Psoas muscle (tissue), 8 donors: Measurements from ENCODE around the gene METRNL. TPM values are rescaled to one million over a fixed set of nuclear protein-coding genes. Genes with fewer than 3 reads are reported as not detected.
"Not testable (repeated sequence)": the region's sequence is repeated elsewhere in the genome, so short reads cannot be mapped to it uniquely, and the experiment has no call there.

Experiments
- ATAC-seq, 4 donors: fragments of 200-7000 bp; cut with Tn5 transposase; one replicate each; pipeline ENCODE4 v1.9.1; 2020; ENCODE audit warnings: moderate library complexity in 3 of 4, mild to moderate bottlenecking in 2 of 4
- DNase-seq, 2 donors: peaks; one replicate each; pipeline ENCODE4 v3.0.0-alpha.2; 2020
- H3K27ac ChIP-seq: fragments of 200-600 bp; one replicate; pipeline ENCODE4 v1.8.0; 2022
- H3K27me3 ChIP-seq, 3 donors: fragments of 200-600 bp in 1 of 3; one replicate each; pipeline versions ENCODE4 v1.6.1 to v1.8.0; 2013 to 2022; ENCODE audit warnings: low read length in 2 of 3, mild to moderate bottlenecking in 2 of 3, moderate library complexity in 1 of 3; ENCODE audit not compliant: insufficient read depth in 3 of 3
- H3K36me3 ChIP-seq, 2 donors: fragments of 200-600 bp in 1 of 2; one replicate each; pipeline versions ENCODE4 v1.6.1 to v1.8.0; 2013 to 2022; ENCODE audit warnings: low read depth in 1 of 2, mild to moderate bottlenecking in 1 of 2, moderate library complexity in 1 of 2; ENCODE audit not compliant: insufficient read depth in 1 of 2
- H3K4me1 ChIP-seq: fragments of 200-600 bp; one replicate; pipeline ENCODE4 v1.8.0; 2022
- H3K4me3 ChIP-seq: fragments of 200-600 bp; one replicate; pipeline ENCODE4 v1.8.0; 2022; ENCODE audit warnings: mild to moderate bottlenecking
- H3K9me3 ChIP-seq: fragments of 200-600 bp; one replicate; pipeline ENCODE4 v1.8.0; 2022
- WGBS, 3 donors: extraction: QIAGEN DNeasy Blood & Tissue Kit; methylation state at CpG; one replicate each; pipeline versions ENCODE4 v1.1.6 to v1.1.7; 2013; 5-methylcytosine and 5-hydroxymethylcytosine counted together
- intact Hi-C, 2 donors: fragments of 100-400 bp; cut with DNase I; formaldehyde crosslinking; loops; one replicate each; pipeline versions ENCODE4 v1.11.0 to v1.14.2; 2022
- polyA plus RNA-seq, 3 donors: library from polyadenylated mRNA; stranded (reverse); fragments of 200-250 nt; gene quantifications; one replicate each; pipeline ENCODE4 v1.2.3, GENCODE V29; 2013
- total RNA-seq, 4 donors: library from RNA; stranded (reverse); fragmentation: NEBNext Ultra II Directional in 2 of 4; extraction: Animal tissue kit (Norgen Biotek cat#: 25700) in 2 of 4; gene quantifications; one replicate each; pipeline versions ENCODE4 v1.2.1 to v1.2.4, GENCODE V29; 2021 to 2023
- TF ChIP-seq, protein P1 (sequence below): fragments of 200-600 bp; IDR thresholded peaks from one replicate; pipeline ENCODE4 v1.8.0; 2022; ENCODE audit warnings: antibody characterized with exemption
- donor health status: healthy with polysubstance abuse.
- donor health status: DM: no; HTN: no; CAD: no; lungs with moderate emphysema.
- donor health status: Bipolar disorder and iron deficiency.
- donor health status: healthy.
- donor health status: DM: yes; HTN: yes; CAD: no.
- donor health status: DM: no; HTN: no; CAD: no.
- donor health status: DM: no; HTN: no; CAD: no.
- donor health status: DM: yes; HTN: yes; CAD: no.

The METRNL gene
- total and polyA plus RNA-seq, 7 donors, result 6.7 to 81.7 (median 12.1) TPM

- no peak overlapping the region for H3K27ac ChIP-seq
- 72 to 79% (median 75%) methylated on average over 30 of the region's 30 CpGs for WGBS, 3 donors
- no peaks in the 10 kb centered on the region for H3K27me3 ChIP-seq
- intact Hi-C loops, result no loop called here
- no peaks in the 10 kb centered on the region for H3K36me3 ChIP-seq
- H3K9me3 ChIP-seq, result no peaks in the 10 kb centered on the region
- DNase-seq (peak in 1 of 2 donors; percentile 50), ATAC-seq (no peak)
- H3K4me3 ChIP-seq, result no peak overlapping the region
- TF ChIP-seq, protein P1, sequence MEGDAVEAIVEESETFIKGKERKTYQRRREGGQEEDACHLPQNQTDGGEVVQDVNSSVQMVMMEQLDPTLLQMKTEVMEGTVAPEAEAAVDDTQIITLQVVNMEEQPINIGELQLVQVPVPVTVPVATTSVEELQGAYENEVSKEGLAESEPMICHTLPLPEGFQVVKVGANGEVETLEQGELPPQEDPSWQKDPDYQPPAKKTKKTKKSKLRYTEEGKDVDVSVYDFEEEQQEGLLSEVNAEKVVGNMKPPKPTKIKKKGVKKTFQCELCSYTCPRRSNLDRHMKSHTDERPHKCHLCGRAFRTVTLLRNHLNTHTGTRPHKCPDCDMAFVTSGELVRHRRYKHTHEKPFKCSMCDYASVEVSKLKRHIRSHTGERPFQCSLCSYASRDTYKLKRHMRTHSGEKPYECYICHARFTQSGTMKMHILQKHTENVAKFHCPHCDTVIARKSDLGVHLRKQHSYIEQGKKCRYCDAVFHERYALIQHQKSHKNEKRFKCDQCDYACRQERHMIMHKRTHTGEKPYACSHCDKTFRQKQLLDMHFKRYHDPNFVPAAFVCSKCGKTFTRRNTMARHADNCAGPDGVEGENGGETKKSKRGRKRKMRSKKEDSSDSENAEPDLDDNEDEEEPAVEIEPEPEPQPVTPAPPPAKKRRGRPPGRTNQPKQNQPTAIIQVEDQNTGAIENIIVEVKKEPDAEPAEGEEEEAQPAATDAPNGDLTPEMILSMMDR, result no peak
- peaks cover 4% of the 10 kb centered on the region for H3K4me1 ChIP-seq
Observed at GRCh38 chr17:83062818-83063671, 16.4 kb upstream of the METRNL start.

DNA sequence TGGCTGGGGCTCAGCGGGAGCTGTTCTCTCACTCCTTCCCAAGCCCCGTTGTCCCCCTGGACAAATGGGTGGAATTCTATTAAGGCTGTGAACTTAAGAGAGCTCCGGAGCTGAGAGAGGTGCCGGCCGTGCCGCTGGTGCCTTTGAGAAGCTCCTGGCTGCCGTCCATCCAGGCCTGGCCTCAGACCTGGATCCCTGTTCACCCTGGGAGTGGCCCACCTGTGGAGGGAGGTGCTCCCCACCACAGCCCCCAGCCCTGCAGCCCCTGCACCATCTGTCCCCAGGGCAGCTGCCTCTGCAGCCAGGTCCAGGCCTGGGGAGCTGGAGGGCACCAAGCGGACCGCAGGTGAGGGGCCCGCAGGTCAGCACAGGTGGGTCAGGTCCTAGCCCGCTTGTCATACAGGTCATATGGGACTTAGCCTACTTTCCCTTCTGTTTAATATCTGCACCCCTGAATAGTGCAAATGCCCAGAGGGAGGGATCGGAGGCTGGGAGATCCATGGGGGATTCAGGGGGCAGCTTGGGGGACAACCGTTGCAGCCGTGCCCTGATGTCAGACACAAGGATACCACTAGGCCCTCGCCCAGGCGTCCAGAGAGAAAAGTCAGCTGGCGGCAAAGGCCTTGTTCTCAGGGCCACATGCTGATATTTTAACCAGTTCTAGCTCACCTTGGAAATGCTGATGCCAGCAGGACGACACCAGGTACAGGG is 15.2 kb upstream of the METRNL start:
- no peaks in the 10 kb centered on the region for H3K36me3 ChIP-seq
- DNase-seq, result peak in 1 of 2 donors; percentile 41
- 82 to 88% (median 87%) methylated on average over 18 of the region's 18 CpGs for WGBS, 3 donors
- no peak overlapping the region for H3K4me3 ChIP-seq
- intact Hi-C loops, result no loop called here
- ATAC-seq, result no peak
- H3K9me3 ChIP-seq, result no peaks in the 10 kb centered on the region
- no peak overlapping the region for H3K27ac ChIP-seq
- H3K4me1 ChIP-seq, result no peaks in the 10 kb centered on the region
- TF ChIP-seq, protein P1, result no peak
- H3K27me3 ChIP-seq, result no peaks in the 10 kb centered on the region

GRCh38 chr17:83064732-83065659 is 14.4 kb upstream of the METRNL start:
- H3K36me3 ChIP-seq, result no peaks in the 10 kb centered on the region
- no peak overlapping the region for H3K4me3 ChIP-seq
- H3K27me3 ChIP-seq, result no peaks in the 10 kb centered on the region
- no peaks in the 10 kb centered on the region for H3K9me3 ChIP-seq
- TF ChIP-seq, protein P1, result no peak
- DNase-seq (peak in 1 of 2 donors; percentile 55), ATAC-seq (peak in 1 of 4 donors; percentile 21)
- intact Hi-C loops, result no loop called here
- no peak overlapping the region for H3K27ac ChIP-seq
- WGBS, 3 donors, result 79 to 84% (median 82%) methylated on average over 35 to 37 of the region's 37 CpGs
- no peaks in the 10 kb centered on the region for H3K4me1 ChIP-seq

DNA sequence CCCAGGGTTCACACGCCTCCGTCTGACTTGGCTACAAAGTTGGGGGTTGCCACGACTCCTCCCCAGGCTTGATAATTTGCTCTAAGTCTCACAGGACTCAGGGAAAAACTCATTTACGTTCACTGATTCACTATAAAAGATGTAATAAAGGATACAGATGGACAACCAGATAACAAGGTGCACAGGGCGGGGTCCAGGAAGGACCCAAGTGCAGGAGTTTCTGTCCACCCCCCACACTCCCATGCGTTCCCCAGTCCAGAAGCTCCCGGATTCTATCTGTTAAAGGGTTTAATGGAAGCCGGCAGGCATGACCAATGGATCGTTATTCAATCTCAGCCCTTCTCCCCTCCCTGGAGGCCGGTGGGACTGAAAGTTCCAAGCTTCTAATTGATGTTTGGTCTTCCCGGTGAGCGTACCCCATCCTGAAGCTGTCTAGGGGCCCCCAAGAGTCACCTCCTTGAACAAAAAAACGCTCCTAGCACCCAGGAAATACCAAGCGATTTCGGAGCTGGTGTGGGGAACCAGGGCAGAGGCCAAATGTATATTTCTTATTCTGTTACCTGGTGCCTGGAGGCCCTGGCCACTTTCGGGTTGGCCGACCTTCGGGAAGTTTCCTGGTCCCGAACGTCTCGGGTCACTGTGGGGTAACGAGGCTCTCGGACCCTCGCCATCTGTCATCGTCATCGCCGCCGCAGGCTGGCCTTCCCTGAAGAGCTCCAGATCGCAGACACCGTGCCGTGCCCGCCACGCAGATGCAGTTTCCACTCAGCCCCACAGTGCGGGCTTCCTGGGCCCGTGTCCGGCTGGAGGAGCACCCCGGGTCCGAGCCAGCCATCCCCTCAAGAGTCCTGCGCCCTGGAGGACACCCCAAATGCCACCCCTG is 13.5 kb upstream of the METRNL start:
- DNase-seq (peak in 1 of 2 donors; percentile 34), ATAC-seq (no peak)
- Histone ChIP-seq H3K36me3 (no peaks in the 10 kb centered on the region), H3K9me3 (no peaks in the 10 kb centered on the region), H3K4me3 (no peak overlapping the region), H3K4me1 (no peaks in the 10 kb centered on the region), H3K27me3 (no peaks in the 10 kb centered on the region), H3K27ac (no peak overlapping the region)
- intact Hi-C loops, result no loop called here
- 83 to 87% (median 87%) methylated on average over 39 of the region's 39 CpGs for WGBS, 3 donors
- TF ChIP-seq, protein P1, result no peak

- H3K36me3 ChIP-seq, intact Hi-C loops, ATAC-seq, H3K9me3 ChIP-seq, H3K27me3 ChIP-seq, H3K4me3 ChIP-seq, H3K27ac ChIP-seq, H3K4me1 ChIP-seq, DNase-seq: not testable (repeated sequence)
- 89 to 96% (median 91%) methylated on average over 14 to 19 of the region's 19 CpGs for WGBS, 3 donors
Observed at GRCh38 chr17:83066543-83066890, 12.9 kb upstream of the METRNL start.
